ENCODE data around the gene ACTBL2. TPM values are rescaled to one million over a fixed set of nuclear protein-coding genes. Genes with fewer than 3 reads are reported as not detected.

ACTBL2 gene
- total RNA-seq, 2 experiments from 2014 or later: not detected

DNA sequence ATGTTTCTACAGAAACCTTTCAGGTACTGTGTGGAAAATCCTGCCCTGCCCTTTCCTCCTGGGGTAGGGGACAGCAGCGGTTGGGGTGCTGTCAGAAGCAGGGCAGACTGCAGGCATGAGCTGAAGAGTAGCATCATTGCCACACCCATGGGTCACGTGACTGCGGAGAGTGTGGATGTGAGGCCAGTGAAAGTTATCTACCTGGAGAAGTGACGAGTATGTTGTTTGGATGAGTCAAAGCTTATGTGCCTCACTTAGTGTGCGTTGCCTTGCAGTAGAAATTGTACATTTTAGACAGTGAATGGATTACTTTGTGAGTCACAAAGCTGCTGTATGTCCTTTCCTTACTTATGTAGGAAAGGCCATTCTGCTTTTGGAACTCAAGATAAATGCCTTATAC is 21.7 kb upstream of the ACTBL2 start:
- POLR2A ChIA-PET: no interaction called here
- Mint-ChIP-seq H3K4me3 (no peak overlapping the region), H3K36me3 (ENCODE audit: low read depth) (no peaks in the 10 kb centered on the region), H3K4me1 (peaks cover 13% of the 10 kb centered on the region), H3K9me3 (no peaks in the 10 kb centered on the region), H3K27ac (no peak overlapping the region), H3K27me3 (peaks cover 11% of the 10 kb centered on the region)
- CTCF ChIA-PET: no interaction called here
- DNase-seq: no peak

DNA sequence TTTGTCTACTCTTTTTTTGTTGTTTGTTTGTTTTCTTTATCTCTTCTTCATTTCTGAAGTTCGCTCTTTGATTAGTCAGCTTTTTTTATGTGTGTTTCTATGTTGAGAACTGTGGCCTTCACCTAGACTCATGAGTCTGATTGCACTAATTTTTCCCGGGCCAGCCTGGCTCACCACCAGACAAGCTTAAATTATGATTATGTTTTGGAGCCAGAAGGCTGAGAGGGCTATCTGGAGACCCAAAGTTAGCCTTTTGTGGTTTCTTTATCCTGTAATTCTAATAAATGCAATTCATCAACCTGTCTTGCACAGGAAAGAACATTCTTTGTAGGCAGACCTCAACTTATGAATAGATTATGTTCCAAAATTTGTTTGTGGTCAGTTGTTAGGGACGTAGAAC is 20.8 kb upstream of the ACTBL2 start:
- Mint-ChIP-seq H3K9me3 (no peaks in the 10 kb centered on the region), H3K36me3 (ENCODE audit: low read depth) (no peaks in the 10 kb centered on the region), H3K4me3 (no peak overlapping the region), H3K4me1 (peaks cover 22% of the 10 kb centered on the region), H3K27ac (no peak overlapping the region), H3K27me3 (peaks cover 11% of the 10 kb centered on the region)
- POLR2A ChIA-PET: no interaction called here
- no peak for DNase-seq
- CTCF ChIA-PET: no interaction called here

- Mint-ChIP-seq H3K4me3 (no peak overlapping the region), H3K36me3 (ENCODE audit: low read depth) (no peaks in the 10 kb centered on the region), H3K27me3 (peaks cover 8% of the 10 kb centered on the region), H3K9me3 (no peaks in the 10 kb centered on the region), H3K27ac (no peak overlapping the region), H3K4me1 (peaks cover 28% of the 10 kb centered on the region)
- CTCF ChIA-PET: no interaction called here
- no peak for DNase-seq
- POLR2A ChIA-PET: no interaction called here
These were observed 19.0 kb upstream of the ACTBL2 start for GRCh38 chr5:57501414-57502201.

DNA sequence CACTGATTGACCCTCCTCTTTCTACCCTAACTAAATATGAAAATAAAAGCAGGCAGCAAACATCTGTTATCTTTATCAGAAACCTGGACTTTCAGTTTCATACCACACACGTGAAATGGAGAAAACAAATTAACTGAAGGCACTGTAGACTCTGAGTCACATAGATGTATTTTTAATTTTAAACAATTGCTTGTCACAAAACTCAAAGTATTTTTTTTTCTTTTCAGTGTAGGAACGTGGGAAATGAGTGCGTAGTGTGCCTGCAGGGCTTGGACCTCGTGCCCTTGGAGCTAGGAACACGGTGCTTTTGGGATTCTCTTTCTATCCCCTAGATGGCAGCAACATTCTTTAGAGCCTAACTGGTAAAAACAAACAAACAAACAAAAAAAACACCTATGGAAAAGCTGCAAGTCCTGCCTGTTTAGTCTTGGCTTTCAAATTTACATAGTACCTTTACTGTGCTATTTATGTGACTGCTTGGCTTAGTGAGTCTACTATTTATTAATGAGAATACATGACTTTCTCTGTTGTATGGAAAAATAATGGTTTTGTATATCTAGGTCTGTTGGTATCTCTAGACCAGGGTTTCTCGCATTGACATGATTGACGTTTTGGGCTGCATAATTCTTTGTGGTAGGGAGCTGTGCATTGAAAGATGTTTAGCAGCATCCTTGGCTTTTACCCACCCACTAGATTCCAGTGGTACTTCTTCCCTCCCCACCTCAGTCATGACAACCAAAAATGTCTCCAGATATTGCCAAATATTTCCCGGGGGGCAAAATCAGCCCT is 16.8 kb upstream of the ACTBL2 start:
- DNase-seq: peak; percentile 21
- H3K4me1 Mint-ChIP-seq: peaks cover 45% of the 10 kb centered on the region
- peaks cover 4% of the 10 kb centered on the region for H3K27me3 Mint-ChIP-seq
- ChIA-PET POLR2A (no interaction called here), CTCF (interaction anchor here (0.9 to 2.7 kb wide), 5 partner anchors 9 to 961 kb away, joined by 3 to 12 read pairs (median 4); partner anchors contain the start of gene PLK2)
- no peaks in the 10 kb centered on the region for H3K36me3 Mint-ChIP-seq (ENCODE audit: low read depth)
- no peaks in the 10 kb centered on the region for H3K9me3 Mint-ChIP-seq
- H3K27ac Mint-ChIP-seq: peak overlapping the region; percentile 81
- H3K4me3 Mint-ChIP-seq: peak overlapping the region; percentile 60

DNA sequence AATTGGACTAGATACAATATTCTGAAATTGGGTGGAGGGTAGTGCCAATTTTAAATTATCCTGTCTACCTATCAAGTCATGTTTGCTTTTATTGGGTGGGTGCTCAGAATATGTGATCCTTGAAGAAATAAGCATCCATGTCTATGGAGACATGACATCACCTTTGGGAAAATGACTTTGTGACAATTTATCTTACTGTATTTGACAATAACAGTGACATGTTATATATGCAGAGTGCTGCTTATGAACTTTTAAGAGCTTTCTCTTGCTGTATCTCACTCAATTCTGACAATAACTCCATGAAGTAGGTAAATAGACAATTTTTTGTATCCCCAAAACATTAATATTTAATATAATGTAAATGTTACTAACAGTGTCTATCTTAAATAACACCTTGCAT is 15.1 kb upstream of the ACTBL2 start:
- DNase-seq: no peak
- Mint-ChIP-seq H3K9me3 (no peaks in the 10 kb centered on the region), H3K27ac (no peak overlapping the region), H3K4me1 (peaks cover 54% of the 10 kb centered on the region), H3K36me3 (ENCODE audit: low read depth) (peaks cover 2% of the 10 kb centered on the region), H3K27me3 (no peaks in the 10 kb centered on the region), H3K4me3 (no peak overlapping the region)
- CTCF ChIA-PET: interaction anchor here (0.5 kb wide), 1 partner anchor 269 kb away, joined by 3 read pairs; no protein-coding TSS in a partner anchor
- POLR2A ChIA-PET: no interaction called here

- peak; percentile 26 for DNase-seq
- H3K27me3 Mint-ChIP-seq: peaks cover 2% of the 10 kb centered on the region
- peak overlapping the region; percentile 70 for H3K27ac Mint-ChIP-seq
- H3K36me3 Mint-ChIP-seq (ENCODE audit: low read depth): peaks cover 2% of the 10 kb centered on the region
- POLR2A ChIA-PET: no interaction called here
- H3K9me3 Mint-ChIP-seq: no peaks in the 10 kb centered on the region
- H3K4me1 Mint-ChIP-seq: peaks cover 48% of the 10 kb centered on the region
- peak overlapping the region; percentile 0 for H3K4me3 Mint-ChIP-seq
- CTCF ChIA-PET: interaction anchor here (1.4 kb wide), 1 partner anchor 197 kb away, joined by 3 read pairs; no protein-coding TSS in a partner anchor
These were observed 12.9 kb upstream of the ACTBL2 start for GRCh38 chr5:57495285-57496086.

DNA sequence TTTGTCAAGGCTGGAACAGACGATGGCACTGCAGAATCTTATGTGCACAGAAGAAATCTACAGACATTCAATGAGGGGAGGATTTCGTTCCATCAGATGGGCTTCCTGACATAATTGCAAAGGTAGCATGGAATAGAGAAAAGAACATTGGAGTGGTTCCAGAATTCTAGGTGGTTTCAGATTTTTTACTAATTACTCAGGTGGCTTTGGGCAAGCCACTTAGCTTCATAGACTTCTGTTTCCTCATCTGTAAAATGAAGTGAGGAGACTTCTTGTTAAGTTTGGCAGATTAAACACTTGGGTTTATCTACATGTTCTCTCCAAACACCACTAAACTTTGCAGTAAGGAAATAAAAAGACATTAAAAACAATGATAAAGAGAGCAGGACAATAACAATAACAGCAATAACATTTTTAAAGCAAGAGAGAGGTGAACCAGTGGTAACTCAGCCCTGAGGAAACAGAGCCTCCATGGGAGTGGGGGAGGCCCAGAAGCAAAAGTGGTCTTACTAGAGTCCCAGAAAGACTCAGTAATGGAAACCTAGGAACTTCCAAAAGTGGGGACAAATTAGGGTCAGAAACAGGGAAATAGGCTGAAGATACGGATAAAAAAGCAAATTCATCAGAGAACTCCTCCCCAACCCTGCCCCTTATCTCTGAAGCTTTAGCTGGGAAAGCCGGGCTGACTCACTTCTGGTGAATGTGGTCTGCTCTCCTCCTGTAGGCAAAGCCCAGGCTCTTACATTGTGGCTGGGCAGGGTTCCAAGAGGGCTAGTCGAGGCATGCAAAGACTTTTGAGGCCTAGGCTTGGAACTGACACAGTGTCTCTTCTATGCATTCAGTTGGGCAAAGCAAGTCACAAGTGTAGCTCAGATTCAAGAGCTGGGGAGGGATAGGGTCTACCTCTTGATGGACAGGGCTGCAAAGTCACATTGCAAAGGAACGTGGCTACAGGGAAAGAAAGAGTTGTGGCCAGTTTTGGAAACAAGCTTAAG is 11.8 kb upstream of the ACTBL2 start:
- ChIA-PET POLR2A (no interaction called here), CTCF (interaction anchor here (0.6 to 1.4 kb wide), 2 partner anchors 196 kb away, joined by 3 read pairs; no protein-coding TSS in a partner anchor)
- Mint-ChIP-seq H3K4me3 (peak overlapping the region; percentile 0), H3K36me3 (ENCODE audit: low read depth) (peaks cover 2% of the 10 kb centered on the region), H3K27me3 (peaks cover 2% of the 10 kb centered on the region), H3K27ac (peak overlapping the region; percentile 70), H3K4me1 (peaks cover 42% of the 10 kb centered on the region), H3K9me3 (no peaks in the 10 kb centered on the region)
- peak; percentile 40 for DNase-seq

GRCh38 chr5:57493034-57493433 is 10.4 kb upstream of the ACTBL2 start:
- Mint-ChIP-seq H3K36me3 (ENCODE audit: low read depth) (peaks cover 2% of the 10 kb centered on the region), H3K27me3 (peaks cover 2% of the 10 kb centered on the region), H3K4me3 (no peak overlapping the region), H3K9me3 (no peaks in the 10 kb centered on the region), H3K4me1 (peaks cover 31% of the 10 kb centered on the region), H3K27ac (no peak overlapping the region)
- DNase-seq: no peak
- ChIA-PET POLR2A (no interaction called here), CTCF (no interaction called here)

GRCh38 chr5:57492632-57493031 is 10.0 kb upstream of the ACTBL2 start:
- Mint-ChIP-seq H3K4me3 (no peak overlapping the region), H3K27ac (no peak overlapping the region)
- CTCF ChIA-PET: interaction anchor here (1.5 kb wide), 1 partner anchor 15 kb away, joined by 3 read pairs; no protein-coding TSS in a partner anchor

DNA sequence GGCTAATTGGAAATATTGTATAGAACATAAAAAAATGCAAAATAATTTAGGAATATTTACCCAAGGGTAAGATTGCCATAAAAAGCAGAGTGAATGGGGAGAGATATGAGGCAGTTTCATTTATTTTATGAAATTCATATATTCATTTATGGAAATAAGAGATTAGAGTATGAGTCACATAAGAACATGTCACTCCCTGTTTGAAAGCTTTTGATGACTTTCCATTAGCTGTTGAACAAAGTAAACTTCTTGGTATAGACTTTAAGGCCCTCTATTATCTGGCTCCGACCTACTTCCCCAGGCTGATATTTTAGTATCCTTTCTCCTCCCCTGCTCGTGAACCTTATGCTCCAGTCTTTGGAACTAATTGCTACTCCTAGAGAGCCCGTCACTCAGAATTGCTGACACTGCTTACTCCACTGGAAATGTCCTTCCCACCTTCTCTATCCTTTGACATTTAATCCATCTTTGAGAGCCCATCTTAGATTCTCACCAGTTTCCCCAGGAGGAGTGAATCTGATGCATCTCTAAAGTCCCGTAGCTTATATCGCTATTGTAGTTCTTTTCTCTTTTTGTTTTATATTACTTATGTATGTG is 8.9 kb upstream of the ACTBL2 start:
- DNase-seq: no peak
- Mint-ChIP-seq H3K4me1 (peaks cover 30% of the 10 kb centered on the region), H3K9me3 (no peaks in the 10 kb centered on the region), H3K27me3 (peaks cover 2% of the 10 kb centered on the region), H3K36me3 (ENCODE audit: low read depth) (peaks cover 2% of the 10 kb centered on the region), H3K27ac (no peak overlapping the region), H3K4me3 (no peak overlapping the region)
- ChIA-PET CTCF (interaction anchor here (1.5 kb wide), 1 partner anchor 16 kb away, joined by 3 read pairs; no protein-coding TSS in a partner anchor), POLR2A (no interaction called here)

More at GRCh38 chr5:57492632-57493031, 10.0 kb upstream of the ACTBL2 start:
- H3K9me3 Mint-ChIP-seq: no peaks in the 10 kb centered on the region
- peaks cover 2% of the 10 kb centered on the region for H3K36me3 Mint-ChIP-seq (ENCODE audit: low read depth)
- H3K4me1 Mint-ChIP-seq: peaks cover 34% of the 10 kb centered on the region
- peaks cover 2% of the 10 kb centered on the region for H3K27me3 Mint-ChIP-seq
- DNase-seq: no peak
- POLR2A ChIA-PET: no interaction called here

DNA sequence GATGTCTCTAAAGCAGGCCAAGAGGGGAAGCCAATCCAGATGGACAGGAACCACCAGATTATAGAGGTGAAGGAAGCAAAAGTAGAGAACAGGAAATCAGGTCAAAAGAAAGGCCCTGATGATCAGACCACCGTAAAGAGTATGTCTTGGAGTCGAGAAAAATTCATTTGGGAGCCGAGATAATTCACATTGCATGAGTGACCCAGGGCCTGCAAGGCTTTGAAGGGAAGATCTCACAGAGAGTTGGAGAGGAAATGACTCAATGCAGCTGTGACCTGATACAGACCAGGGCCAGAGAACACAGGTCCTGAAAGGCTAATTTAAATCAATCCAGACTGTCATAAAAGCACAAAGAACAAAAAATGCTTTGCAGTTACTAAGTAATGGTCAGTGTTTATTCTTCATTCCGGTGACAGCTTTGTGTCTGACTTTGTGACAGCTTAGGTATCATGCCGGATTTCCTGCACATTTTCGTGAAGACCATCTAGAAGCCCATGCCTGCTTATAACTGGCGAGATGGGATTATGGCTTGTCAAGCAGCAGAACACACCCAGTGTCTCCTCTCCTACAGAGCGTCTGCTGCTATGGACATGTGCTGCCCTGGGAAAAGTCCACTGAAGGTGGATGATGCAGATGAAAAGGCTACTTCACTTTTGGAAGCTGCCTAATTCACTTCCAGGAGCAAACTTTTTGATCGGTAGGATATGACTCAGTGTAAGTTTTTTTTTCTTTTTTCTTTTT is 5.8 kb upstream of the ACTBL2 start:
- peaks cover 6% of the 10 kb centered on the region for H3K4me1 Mint-ChIP-seq
- CTCF ChIA-PET: no interaction called here
- POLR2A ChIA-PET: no interaction called here

More for the DNA sequence above, 5.8 kb upstream of the ACTBL2 start:
- Mint-ChIP-seq H3K36me3 (ENCODE audit: low read depth) (no peaks in the 10 kb centered on the region), H3K27me3 (peaks cover 5% of the 10 kb centered on the region), H3K27ac (no peak overlapping the region), H3K9me3 (no peaks in the 10 kb centered on the region), H3K4me3 (no peak overlapping the region)
- no peak for DNase-seq
